Lower lobe of right lung (tissue), 2 donors: ENCODE data around the gene YPEL2. TPM values are rescaled to one million over a fixed set of nuclear protein-coding genes. Genes with fewer than 3 reads are reported as not detected.

ENCODE experiments used
- ATAC-seq, 2 donors: fragments of 200-7000 bp; cut with Tn5 transposase; one replicate each; pipeline ENCODE4 v1.9.1; 2020 to 2022; ENCODE audit warnings: mild to moderate bottlenecking in 2 of 2, moderate library complexity in 2 of 2
- DNase-seq: peaks from one replicate; pipeline ENCODE4 v3.0.0-alpha.2; 2020
- H3K27ac ChIP-seq: fragments of 200-600 bp; one replicate; pipeline ENCODE4 v1.8.0; 2022
- H3K27me3 ChIP-seq: fragments of 200-600 bp; one replicate; pipeline ENCODE4 v1.8.0; 2022; ENCODE audit warnings: low read depth
- H3K36me3 ChIP-seq: fragments of 200-600 bp; one replicate; pipeline ENCODE4 v1.8.0; 2022; ENCODE audit warnings: mild to moderate bottlenecking
- H3K4me1 ChIP-seq: fragments of 200-600 bp; one replicate; pipeline ENCODE4 v1.8.0; 2022
- H3K4me3 ChIP-seq: fragments of 200-600 bp; one replicate; pipeline ENCODE4 v1.8.0; 2022; ENCODE audit warnings: mild to moderate bottlenecking
- H3K9me3 ChIP-seq: fragments of 200-600 bp; one replicate; pipeline ENCODE4 v1.8.0; 2022
- CTCF ChIP-seq: fragments of 200-600 bp; IDR thresholded peaks from one replicate; pipeline ENCODE4 v1.8.0; 2022; ENCODE audit warnings: antibody characterized with exemption, mild to moderate bottlenecking
- intact Hi-C: fragments of 100-400 bp; cut with DNase I; formaldehyde crosslinking; loops from one replicate; pipeline ENCODE4 v1.11.0; 2022
- total RNA-seq: library from RNA; stranded (reverse); fragmentation: NEBNext Ultra II Directional; extraction: Animal tissue kit (Norgen Biotek cat#: 25700); gene quantifications from one replicate; pipeline ENCODE4 v1.2.1, GENCODE V29; 2021
- donor health status: DM: no; HTN: yes; CAD: no; lungs with severe emphysema.

YPEL2 gene
- total RNA-seq, 1 donor from 2014 or later = 22.9 TPM

- peaks cover 52% of the 10 kb centered on the region for H3K4me1 ChIP-seq
- H3K4me3 ChIP-seq = no peak overlapping the region
- H3K27ac ChIP-seq = no peak overlapping the region
- no peaks in the 10 kb centered on the region for H3K9me3 ChIP-seq
- DNase-seq (no peak), ATAC-seq (no peak)
- H3K36me3 ChIP-seq = peaks cover 14% of the 10 kb centered on the region
- no peaks in the 10 kb centered on the region for H3K27me3 ChIP-seq
- intact Hi-C loops = no loop called here
- no peak for TF ChIP-seq CTCF
Measured at GRCh38 chr17:59357929-59358328, 26.5 kb downstream of the YPEL2 start.

DNA sequence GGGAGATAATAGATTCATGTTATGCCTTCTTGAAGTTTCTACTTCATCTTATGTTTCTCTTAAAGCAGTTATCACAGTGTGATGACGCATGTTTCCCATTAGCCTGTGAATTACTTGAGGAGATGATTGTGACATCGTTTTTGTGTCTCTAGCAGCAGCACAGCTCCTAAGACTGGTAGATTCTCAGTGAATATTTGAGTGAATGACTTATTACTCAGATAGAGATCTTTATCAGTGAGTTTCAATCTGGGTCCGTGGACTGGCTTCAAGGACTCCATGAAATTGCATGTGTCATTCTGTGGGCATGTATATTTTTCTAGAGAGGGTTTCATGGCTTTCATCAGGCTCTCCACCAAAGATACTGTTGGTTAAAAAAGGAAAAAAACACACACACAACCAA is 29.9 kb downstream of the YPEL2 start:
- no peak for DNase-seq
- Histone ChIP-seq H3K4me1 (peaks cover 63% of the 10 kb centered on the region), H3K27me3 (no peaks in the 10 kb centered on the region), H3K36me3 (peaks cover 4% of the 10 kb centered on the region), H3K4me3 (no peak overlapping the region), H3K9me3 (no peaks in the 10 kb centered on the region), H3K27ac (no peak overlapping the region)
- ATAC-seq = no peak
- TF ChIP-seq CTCF = no peak
- intact Hi-C loops = no loop called here

- H3K27me3 ChIP-seq = no peaks in the 10 kb centered on the region
- H3K4me3 ChIP-seq = no peak overlapping the region
- H3K4me1 ChIP-seq = peaks cover 71% of the 10 kb centered on the region
- ATAC-seq = no peak
- intact Hi-C loops = no loop called here
- peak overlapping the region; percentile 32 for H3K27ac ChIP-seq
- peaks cover 4% of the 10 kb centered on the region for H3K36me3 ChIP-seq
- no peak for DNase-seq
- no peaks in the 10 kb centered on the region for H3K9me3 ChIP-seq
- no peak for TF ChIP-seq CTCF
Measured at GRCh38 chr17:59361916-59362810, 30.7 kb downstream of the YPEL2 start.

DNA sequence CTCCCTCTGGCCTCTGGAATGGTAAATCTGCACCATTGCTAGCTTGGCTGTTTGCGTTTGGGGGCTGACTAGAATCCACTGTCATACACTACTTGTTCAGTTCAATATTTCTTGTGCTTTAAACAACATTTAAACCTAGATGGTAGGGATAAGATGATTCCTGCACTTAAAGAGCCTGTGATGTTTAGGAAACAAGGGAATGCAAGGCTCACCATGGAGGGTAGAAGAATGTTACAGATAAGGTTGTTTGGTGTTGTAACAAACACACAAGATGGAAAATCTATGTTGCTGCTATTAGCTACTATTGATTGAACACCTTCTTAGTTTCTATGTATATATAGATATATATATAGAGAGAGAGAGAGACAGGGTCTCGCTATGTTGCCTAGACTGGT is 31.4 kb downstream of the YPEL2 start:
- Histone ChIP-seq H3K9me3 (no peaks in the 10 kb centered on the region), H3K4me1 (peaks cover 77% of the 10 kb centered on the region), H3K27ac (peak overlapping the region; percentile 32), H3K27me3 (no peaks in the 10 kb centered on the region), H3K4me3 (no peak overlapping the region), H3K36me3 (peaks cover 4% of the 10 kb centered on the region)
- ATAC-seq (no peak), DNase-seq (no peak)
- intact Hi-C loops = no loop called here
- TF ChIP-seq CTCF = no peak

GRCh38 chr17:59365383-59365981 is 34.0 kb downstream of the YPEL2 start:
- TF ChIP-seq CTCF = no peak
- Histone ChIP-seq H3K27me3 (no peaks in the 10 kb centered on the region), H3K27ac (peak overlapping the region; percentile 80), H3K4me3 (no peak overlapping the region), H3K4me1 (peaks cover 93% of the 10 kb centered on the region), H3K36me3 (no peaks in the 10 kb centered on the region), H3K9me3 (no peaks in the 10 kb centered on the region)
- DNase-seq = no peak
- ATAC-seq = no peak
- intact Hi-C loops = no loop called here
